Activated CD8-positive, alpha-beta memory T cell treated with anti-CD3 and anti-CD28 coated beads for 4 hours (primary cell): ENCODE data around the gene MTCH1.
"Not testable (repeated sequence)": the region's sequence is repeated elsewhere in the genome, so short reads cannot be mapped to it uniquely, and the experiment has no call there.

Experiments
- DNase-seq, 2 donors: peaks; one replicate each; pipeline ENCODE4 v3.0.0-alpha.2; 2020; ENCODE audit warnings: low read depth in 2 of 2

The MTCH1 gene

GRCh38 chr6:36954262-36954931 is 31.6 kb downstream of the MTCH1 start, which contains the start of gene PI16:
Gene PI16, plus strand, starts transcription at chr6:36954738. Its CDS starts 23 bp downstream, at chr6:36954761.
- no peak for DNase-seq

DNA sequence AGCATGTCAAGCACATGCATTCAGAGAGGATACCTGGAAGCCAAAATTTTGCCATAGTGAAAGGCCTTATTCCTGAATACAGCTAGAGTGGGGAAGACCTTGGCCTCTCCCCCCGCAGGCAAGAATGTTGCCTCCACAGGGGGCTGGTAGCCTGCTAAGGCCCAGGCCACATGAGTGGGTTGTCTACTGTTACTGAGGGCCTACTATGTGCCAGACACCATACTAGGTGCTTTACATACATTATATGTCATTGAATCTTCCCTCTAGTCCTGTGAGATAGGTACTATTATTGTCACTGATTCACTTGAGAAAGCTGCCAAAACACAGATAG is 32.1 kb downstream of the MTCH1 start:
- DNase-seq, result no peak

GRCh38 chr6:36949636-36950035 is 36.4 kb downstream of the MTCH1 start:
- no peak for DNase-seq

DNA sequence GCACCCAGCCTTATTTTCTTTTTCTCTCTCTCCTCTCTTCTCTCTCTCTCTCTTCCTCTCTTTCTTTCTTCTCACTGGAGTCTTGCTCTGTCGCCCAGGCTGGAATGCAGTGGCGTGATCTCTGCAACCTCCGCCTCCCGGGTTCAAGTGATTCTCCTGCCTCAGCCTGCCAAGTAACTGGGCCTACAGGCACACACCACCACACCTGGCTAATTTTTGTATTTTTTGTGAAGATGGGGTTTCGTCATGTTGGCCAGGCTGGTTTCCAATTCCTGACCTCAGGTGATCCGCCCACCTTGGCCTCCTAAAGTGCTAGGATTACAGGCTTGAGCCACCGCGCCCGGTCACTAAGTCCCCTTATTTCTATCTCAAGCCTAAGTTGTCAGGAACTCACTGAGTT is 36.9 kb downstream of the MTCH1 start:
- not testable (repeated sequence) for DNase-seq

DNA sequence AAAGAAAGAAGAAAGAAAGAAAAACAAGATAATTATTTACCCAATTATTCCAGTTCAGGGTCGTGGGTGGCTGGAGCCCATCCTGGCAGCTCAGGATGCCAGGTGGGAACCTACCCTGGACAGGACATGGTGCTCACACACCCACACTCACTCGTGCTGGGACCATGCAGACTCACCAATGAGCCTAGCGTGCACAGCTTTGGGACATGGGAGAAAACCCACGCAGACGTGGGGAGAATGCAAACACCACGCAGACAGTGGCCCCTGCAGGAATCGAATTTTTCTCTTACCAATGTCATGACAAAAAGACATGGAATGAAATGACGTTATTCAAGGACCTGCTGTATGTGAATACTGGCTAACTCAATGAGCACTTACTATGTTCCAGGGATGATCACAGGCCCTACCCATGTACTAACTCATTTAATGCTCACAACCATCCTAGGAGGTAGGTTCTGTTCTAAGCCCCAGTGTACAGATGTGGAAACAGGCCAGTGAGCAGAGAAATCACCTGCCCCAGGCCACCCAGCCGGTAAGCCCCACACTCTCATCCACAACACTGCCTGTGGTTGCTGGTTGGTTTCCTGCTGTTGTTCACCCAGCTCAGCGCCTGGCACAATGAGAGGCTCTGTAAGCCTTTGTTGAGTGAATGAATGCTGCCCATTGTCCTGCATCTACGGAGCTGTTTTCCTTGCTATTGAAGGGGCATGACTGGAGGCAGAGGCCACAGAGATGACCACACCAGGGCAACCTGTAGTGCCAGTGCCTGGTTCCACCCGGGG is 38.2 kb downstream of the MTCH1 start:
- no peak for DNase-seq

GRCh38 chr6:36946526-36946925 is 39.5 kb downstream of the MTCH1 start:
- DNase-seq, result no peak

DNA sequence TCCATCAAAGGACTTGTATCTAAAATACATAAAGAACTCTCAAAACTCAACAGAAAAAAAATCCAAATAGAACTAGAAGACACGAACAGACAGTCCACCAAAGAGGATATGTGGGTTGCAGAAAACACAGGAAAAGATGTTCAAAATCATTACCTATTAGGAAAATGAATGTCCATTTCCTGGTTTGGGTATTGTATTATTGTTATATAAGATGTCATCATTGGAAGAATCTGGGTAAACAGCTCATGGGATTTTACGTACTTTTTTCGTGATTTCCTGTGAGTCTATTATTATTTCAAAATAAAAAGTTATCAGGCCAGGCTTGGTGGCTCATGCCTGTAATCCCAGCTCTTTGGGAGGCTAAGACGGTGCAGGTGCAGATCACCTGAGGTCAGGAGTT is 40.7 kb downstream of the MTCH1 start:
- DNase-seq, result no peak

DNA sequence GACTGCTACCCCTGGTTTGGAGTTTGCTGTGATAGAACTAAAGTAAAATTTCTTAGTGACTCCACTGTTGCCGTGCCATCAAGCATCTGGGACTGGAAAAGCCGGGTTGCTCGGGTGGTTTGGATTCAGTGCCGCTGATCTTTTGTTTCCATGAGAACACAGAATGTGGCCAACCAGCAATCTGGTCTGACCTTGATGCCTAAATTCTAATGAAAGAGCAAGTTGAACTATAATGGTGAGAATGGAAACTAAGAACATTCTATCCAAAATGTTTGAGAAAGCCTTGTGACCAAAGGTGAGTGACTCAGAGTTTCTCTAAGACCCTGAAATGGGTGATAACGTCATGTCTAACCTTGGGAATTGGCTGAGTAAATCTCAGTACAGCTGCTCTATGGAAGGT is 41.3 kb downstream of the MTCH1 start:
- no peak for DNase-seq

DNA sequence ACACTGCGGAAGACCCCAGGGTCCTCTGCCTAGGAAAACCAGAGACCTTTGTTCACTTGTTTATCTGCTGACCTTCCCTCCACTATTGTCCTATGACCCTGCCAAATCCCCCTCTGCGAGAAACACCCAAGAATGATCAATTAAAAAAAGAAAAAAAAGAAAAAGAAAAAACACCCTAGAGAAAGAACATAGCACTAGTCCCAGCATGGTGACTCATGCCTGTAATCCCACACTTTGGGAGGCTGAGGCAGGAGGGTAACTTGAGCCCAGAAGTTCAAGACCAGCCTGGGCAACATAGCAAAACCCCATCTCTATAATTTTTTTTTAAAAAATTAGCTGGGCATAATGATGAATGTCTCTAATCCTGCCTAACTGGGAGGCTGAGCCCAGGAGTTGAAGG is 43.7 kb downstream of the MTCH1 start:
- DNase-seq, result not testable (repeated sequence)

DNA sequence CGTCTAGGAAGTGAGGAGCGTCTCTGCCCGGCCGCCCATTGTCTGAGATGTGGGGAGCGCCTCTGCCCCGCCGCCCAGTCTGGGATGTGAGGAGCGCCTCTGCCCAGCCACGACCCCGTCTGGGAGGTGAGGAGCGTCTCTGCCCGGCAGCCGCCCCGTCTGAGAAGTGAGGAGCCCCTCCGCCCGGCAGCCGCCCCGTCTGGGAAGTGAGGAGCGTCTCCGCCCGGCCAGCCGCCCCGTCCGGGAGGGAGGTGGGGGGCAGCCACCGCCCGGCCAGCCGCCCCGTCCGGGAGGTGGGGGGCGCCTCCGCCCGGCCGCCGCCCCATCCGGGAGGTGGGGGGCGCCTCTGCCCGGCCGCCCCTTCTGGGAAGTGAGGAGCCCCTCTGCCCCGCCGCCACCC is 44.4 kb downstream of the MTCH1 start:
- not testable (repeated sequence) for DNase-seq

- DNase-seq, result no peak
These were observed 46.0 kb downstream of the MTCH1 start for GRCh38 chr6:36940027-36940426.

DNA sequence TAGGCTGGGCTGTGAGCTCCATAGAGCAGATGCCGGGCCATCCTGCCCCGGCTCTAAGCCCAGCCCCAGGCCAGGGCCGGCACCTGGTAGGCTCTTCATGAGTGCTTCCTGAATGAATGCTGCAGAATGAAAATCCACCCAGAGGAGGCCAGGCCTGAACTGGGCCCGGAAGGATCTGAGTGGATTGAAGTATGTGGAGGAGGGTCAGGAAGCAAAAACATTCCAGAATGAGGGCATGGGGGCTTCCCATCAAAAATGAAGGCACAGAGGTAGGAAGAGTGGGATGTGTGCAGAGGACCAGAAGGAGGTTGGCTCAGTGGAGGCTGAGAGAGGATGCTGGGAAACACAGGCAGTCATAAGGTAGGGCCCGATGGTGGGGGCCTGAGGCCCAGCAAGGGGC is 47.0 kb downstream of the MTCH1 start:
- not testable (repeated sequence) for DNase-seq

DNA sequence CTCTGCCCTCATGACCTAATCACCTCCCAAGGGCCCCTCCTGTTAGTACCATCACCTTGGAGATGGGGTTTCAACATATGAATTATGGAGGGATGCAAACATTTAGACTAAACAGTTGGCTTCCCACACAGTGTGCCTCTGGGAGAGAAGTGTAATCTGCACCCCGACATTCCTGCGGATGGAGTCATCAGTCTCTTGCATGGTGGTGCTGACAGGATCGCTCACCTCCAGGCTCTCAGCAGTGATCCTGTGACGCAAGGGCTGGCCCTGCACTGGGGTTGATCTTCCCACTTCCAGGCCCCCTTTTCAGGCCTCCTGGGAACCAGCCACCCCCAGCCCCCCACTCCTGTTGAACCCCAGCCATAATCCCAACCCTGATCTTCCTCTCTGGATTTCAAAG is 47.5 kb downstream of the MTCH1 start:
- no peak for DNase-seq

DNA sequence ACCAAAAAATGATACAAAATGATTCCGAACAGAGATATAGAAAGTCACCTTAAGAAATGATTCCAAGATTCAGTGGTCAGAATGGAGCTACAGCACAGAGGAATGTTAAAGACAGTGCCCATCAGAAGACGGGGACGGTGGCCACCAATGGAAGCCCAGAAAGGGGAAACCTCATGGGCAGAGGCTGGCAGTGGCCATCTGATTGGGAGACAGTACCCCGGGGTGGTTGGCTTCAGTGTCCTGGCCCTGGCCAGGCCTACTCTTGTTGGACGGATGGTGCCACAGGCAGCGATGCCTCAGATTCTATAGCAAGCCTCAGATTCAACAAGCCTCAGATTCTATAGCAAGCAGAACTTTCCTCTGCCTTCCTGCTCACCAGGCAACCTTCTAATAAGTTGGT is 48.1 kb downstream of the MTCH1 start:
- no peak for DNase-seq

DNA sequence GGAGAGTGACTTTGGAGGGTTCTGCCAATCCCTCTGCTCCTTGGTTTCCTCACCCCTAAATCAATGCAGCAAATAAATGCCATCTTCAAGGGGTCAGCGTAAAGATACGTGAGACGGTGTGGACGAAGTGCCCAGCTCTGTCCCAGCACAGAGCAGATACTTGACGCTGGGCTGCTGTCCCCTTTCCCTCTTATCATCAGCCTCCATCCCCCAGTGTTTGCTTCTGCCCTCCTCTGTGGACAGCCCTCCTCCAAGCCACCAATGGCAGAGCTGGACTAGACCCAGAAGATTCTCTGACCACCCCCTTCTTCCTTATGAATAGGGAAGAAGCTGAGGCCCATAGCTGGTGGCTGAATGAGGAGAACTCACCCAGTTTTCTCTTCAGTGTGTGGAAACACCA is 49.2 kb downstream of the MTCH1 start:
- DNase-seq, result no peak

DNA sequence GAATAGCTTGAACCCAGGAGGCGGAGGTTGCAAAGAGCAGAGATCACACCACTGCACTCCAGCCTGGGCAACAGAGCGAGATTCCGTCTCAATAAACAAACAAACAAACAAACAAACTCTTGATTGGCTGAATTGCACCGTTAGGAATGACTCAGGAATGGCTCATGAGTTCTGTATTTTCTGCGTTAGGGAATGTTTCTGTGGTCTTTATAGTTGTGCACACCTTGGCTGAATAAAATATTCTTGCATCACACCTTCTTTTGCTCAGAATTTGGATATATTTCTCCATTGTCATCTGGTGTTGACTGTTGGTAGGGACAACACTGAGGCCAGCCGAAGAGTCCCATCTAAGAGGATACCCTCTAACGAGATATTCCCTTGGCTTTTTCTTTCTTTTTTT is 51.1 kb downstream of the MTCH1 start:
- no peak for DNase-seq

GRCh38 chr6:36933519-36933918 is 52.5 kb downstream of the MTCH1 start:
- DNase-seq, result no peak

DNA sequence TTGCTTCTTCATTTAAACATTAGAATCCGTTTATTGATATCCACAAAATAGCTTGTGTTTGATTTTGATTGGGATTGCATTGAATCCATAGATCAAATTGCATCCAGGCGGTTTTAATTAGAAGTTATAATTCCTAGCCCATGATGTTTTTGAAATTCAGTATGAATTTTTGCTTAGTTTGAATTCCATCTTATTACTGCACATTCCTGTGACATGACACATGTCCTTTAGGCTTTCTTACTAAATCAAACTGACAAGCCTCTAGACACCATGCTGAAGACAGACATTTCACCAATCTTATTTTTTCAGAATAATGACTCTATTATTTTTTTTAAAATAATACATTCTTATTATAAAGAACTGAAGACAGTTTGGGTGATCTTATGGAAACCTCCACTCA is 52.9 kb downstream of the MTCH1 start:
- no peak for DNase-seq

DNA sequence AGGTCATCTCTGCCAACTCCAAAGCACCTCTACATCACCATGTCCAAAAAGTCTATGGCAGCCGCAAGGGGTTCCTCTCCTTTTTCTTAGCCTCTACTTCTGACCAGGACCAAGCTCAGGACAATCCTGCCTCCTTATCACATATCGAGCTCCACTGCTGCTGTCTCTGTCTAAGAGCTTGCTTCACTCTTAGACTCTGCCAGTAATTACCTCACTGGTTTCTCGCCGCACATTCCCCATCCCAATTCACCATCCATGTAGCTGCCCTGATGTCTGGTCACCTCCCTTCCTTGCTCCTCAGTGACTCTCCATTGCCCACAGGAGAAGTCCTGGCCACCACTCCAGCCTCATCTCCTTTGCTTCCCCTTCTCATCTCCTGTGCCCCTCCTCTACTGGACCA is 55.5 kb downstream of the MTCH1 start:
- no peak for DNase-seq

- DNase-seq, result no peak
These were observed 56.4 kb downstream of the MTCH1 start for GRCh38 chr6:36929607-36930006.

DNA sequence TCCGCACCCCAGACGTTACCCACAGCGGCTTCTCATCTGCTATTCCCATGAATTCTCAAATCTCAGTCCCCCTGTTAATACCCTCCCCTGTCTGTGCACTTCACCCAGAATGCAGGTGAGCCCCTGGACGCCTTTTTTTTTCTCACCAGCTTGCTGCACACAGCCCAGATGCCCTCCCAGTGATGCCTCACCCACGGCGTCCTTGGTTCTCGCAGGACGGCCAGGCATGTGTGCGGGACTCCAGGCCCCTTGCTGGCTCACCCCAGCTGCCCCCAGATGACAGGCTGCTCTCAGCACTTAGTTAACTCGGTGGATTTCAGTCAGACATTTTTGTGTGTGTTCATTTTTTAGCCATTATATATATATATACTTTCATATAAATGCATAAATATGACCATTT is 56.8 kb downstream of the MTCH1 start:
- no peak for DNase-seq

DNA sequence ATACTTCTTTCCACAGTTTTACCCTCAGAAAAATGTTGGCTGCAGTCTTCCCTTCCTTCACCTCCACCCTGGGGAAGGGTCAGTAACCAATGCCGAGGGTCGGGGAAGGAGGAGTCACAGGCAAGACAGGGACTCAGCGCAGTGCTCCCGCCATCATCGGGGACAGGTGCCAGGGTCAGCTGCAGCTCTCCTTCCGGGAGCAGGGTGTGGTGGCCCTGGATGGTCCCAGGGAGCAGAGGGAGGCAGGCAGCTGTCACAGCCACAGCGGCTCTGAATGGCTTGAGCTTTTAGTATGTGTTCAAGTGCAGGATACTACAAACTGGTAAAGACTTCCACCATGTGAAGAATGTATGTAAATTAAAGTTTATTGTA is 57.5 kb downstream of the MTCH1 start:
- DNase-seq, result no peak

DNA sequence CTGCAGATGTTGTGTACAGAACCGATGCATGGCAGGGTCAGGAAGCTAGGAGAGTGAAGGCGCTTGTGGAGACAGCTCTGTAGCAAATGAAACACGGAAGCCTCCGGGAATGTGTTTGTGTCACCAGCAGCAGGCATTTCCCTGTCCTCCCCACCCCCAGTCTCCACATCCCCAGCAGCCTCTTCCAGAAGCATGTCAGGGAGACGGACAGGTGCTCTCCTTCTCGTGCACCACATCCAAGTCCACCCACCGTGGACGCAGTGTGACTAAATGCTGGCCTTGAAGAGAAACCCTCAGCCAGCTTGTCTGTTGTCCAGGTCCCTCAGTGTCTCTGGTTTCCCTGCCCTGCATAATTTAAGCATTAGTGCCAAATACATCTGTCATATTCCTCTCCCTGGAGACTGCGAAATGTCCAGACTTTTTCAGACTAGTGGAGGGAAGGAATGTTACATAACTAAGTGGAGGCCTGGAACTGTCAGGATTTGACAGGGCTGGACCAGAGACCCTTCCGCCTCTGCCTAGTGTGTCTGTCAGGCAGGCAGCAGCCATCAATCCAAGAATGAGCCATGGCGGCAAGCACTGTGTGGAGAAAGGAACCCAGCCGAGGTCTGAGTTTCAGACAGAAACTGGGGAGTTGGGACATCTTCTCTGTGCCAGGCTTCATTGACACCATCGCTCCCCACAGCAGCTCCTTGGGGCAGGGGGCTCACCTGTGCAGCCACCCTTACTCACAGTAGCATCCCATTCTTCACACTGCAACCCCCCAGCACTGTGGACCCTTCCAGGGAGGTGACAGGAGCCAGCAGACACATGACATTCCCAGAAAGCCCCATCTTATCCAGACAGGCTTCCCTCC is 58.1 kb downstream of the MTCH1 start:
- no peak for DNase-seq
